MCF 10A (cell line): ENCODE results near the gene ATPAF1. TPM values are rescaled to one million over a fixed set of nuclear protein-coding genes. Genes with fewer than 3 reads are reported as not detected.
A peak's percentile ranks its signal among the peaks of the same experiment; 100 is the strongest.

Experiments used
- BruUV-seq: library from RNA; stranded (reverse); fragments of 400-500 nt; replicated peaks from 2 replicates; lab custom pipeline; 2021; lab: Mats Ljungman, UMichigan
- CTCF ChIA-PET: fragments of 300-600 bp; sonication (Branson Sonifier 250); formaldehyde crosslinking; extraction: SDS; loops from one replicate; lab custom pipeline; 2021; ENCODE audit warnings: antibody characterized with exemption, inconsistent platforms; lab: Yijun Ruan, JAX
- POLR2A ChIA-PET: fragments of 300-600, 350-650 bp; sonication (Branson Sonifier 250); formaldehyde crosslinking; extraction: SDS; loops from one replicate; lab custom pipeline; 2020; ENCODE audit warnings: antibody characterized with exemption, inconsistent platforms; lab: Yijun Ruan, JAX
- DNase-seq: peaks from one replicate; pipeline ENCODE4 v3.0.0-alpha.2; 2018; ENCODE audit not compliant: unreplicated experiment
- H3K27ac Mint-ChIP-seq: one replicate; pipeline ENCODE4 v1.8.0; 2022; ENCODE audit warnings: mild to moderate bottlenecking, low read depth, mixed read lengths; ENCODE audit not compliant: unreplicated experiment
- H3K27me3 Mint-ChIP-seq: one replicate; pipeline ENCODE4 v1.8.0; 2022; ENCODE audit warnings: mixed read lengths; ENCODE audit not compliant: insufficient read depth, unreplicated experiment
- H3K36me3 Mint-ChIP-seq: one replicate; pipeline ENCODE4 v1.8.0; 2022; ENCODE audit warnings: mild to moderate bottlenecking, moderate library complexity, mixed read lengths; ENCODE audit not compliant: insufficient read depth, unreplicated experiment
- H3K4me1 Mint-ChIP-seq: one replicate; pipeline ENCODE4 v1.8.0; 2022; ENCODE audit warnings: mixed read lengths; ENCODE audit not compliant: insufficient read depth, unreplicated experiment
- H3K4me3 Mint-ChIP-seq: one replicate; pipeline ENCODE4 v1.8.0; 2022; ENCODE audit warnings: mild to moderate bottlenecking, moderate library complexity, mixed read lengths; ENCODE audit not compliant: unreplicated experiment
- H3K9me3 Mint-ChIP-seq: one replicate; pipeline ENCODE4 v1.8.0; 2022; ENCODE audit warnings: mixed read lengths; ENCODE audit not compliant: unreplicated experiment
- intact Hi-C: fragments of 100-400 bp; cut with micrococcal nuclease; formaldehyde crosslinking; loops from 2 replicates; pipeline ENCODE4 v1.14.1; 2022
- total RNA-seq: library from RNA; stranded (reverse); gene quantifications from 2 replicates; pipeline ENCODE4 v1.2.3, GENCODE V29; 2022
- TF ChIP-seq, protein P1 (sequence below): fragments of 200-600 bp; IDR thresholded peaks from one replicate; pipeline ENCODE4 v1.8.0; 2022; ENCODE audit warnings: antibody characterized with exemption, mild to moderate bottlenecking; ENCODE audit not compliant: unreplicated experiment

Gene ATPAF1
- total RNA-seq, 1 experiment from 2014 or later: 43.2 TPM

DNA sequence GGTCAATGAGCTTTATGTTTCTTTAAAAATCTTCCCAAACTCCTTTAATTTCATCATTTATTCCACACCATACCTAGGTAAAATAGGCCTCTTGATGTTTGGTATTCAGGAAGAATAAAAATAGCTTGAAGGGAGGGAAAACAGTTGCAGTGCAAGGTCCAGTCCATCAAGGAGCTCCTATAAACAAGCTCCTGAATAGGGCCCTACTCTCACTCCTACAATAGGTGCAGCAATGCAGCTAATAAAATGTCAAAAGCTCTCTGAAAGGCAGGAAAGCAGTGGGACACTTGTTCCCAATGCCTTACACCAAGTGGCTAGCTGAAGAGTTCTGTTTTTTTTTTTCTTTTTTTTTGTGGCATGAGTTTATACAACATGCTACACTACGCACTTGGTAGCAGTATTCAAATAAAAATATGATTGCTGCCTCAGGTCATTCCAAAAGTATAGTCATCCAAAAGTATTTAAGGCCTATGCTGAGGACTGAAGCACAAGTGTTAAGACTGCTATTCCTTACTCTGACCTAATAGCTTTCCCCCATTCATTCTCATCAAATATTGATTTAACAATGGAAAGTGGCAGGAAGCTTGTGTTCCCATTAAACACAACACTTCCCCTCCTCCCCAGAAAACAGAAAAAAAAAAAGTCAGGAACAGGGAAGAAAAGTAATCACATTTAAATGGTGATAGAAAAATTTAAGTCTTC lies 13.3 kb upstream of the ATPAF1 start:
- no TSS peak for BruUV-seq
- ChIA-PET CTCF (interaction anchor here (0.6 to 1.2 kb wide), 3 partner anchors 8 to 86 kb away, joined by 3 to 6 read pairs (median 3); no protein-coding TSS in a partner anchor), POLR2A (interaction anchor here (0.9 to 1.2 kb wide), 2 partner anchors 14 to 37 kb away, joined by 3 read pairs; partner anchors contain the start of gene EFCAB14)
- TF ChIP-seq, protein P1, sequence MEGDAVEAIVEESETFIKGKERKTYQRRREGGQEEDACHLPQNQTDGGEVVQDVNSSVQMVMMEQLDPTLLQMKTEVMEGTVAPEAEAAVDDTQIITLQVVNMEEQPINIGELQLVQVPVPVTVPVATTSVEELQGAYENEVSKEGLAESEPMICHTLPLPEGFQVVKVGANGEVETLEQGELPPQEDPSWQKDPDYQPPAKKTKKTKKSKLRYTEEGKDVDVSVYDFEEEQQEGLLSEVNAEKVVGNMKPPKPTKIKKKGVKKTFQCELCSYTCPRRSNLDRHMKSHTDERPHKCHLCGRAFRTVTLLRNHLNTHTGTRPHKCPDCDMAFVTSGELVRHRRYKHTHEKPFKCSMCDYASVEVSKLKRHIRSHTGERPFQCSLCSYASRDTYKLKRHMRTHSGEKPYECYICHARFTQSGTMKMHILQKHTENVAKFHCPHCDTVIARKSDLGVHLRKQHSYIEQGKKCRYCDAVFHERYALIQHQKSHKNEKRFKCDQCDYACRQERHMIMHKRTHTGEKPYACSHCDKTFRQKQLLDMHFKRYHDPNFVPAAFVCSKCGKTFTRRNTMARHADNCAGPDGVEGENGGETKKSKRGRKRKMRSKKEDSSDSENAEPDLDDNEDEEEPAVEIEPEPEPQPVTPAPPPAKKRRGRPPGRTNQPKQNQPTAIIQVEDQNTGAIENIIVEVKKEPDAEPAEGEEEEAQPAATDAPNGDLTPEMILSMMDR: no peak
- Mint-ChIP-seq H3K27ac (no peak overlapping the region), H3K4me3 (no peak overlapping the region), H3K4me1 (no peaks in the 10 kb centered on the region), H3K9me3 (no peaks in the 10 kb centered on the region), H3K36me3 (peaks cover 89% of the 10 kb centered on the region), H3K27me3 (no peaks in the 10 kb centered on the region)
- intact Hi-C loops: no loop called here
- DNase-seq: no peak

DNA sequence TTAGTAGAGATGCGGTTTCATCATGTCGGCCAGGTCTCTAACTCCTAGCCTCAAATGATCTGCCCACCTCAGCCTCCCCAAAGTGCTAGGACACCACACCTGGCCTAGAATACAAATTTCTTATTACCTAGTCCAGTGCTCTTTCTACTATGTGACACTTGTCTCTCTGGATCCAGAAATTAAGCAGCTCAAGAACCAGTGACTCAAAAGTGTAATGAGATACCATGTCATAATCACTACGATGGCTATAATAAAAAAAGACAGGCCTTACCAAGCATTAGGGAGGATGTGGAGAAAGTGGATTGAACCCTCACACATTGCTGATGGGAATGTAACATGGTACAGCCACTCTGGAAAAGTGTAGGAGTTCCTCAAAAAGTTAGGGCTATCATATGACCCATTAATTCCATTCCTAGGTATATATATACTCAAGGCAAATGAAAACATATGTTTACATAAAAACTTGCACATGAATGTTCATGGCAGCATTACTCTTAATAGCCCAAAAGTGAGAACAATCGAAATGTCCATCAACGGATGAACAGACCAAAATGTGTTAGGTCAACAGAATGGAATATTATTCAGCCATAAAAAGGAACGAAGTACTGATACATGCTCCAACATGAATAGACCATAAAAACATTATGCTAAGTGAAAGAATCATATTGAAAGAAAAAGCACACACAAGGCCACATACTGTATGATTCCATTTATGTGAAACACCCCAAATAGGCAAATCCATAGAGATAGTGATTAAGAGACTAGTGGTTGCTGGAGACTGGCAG lies 11.8 kb upstream of the ATPAF1 start:
- no TSS peak for BruUV-seq
- Mint-ChIP-seq H3K9me3 (no peaks in the 10 kb centered on the region), H3K27ac (peak overlapping the region; percentile 9), H3K4me1 (no peaks in the 10 kb centered on the region), H3K4me3 (no peak overlapping the region), H3K36me3 (peaks cover 82% of the 10 kb centered on the region), H3K27me3 (no peaks in the 10 kb centered on the region)
- DNase-seq: no peak
- TF ChIP-seq, protein P1: no peak
- POLR2A ChIA-PET: no interaction called here
- intact Hi-C loops: no loop called here
- CTCF ChIA-PET: interaction anchor here (0.6 kb wide), 1 partner anchor 103 kb away, joined by 3 read pairs; no protein-coding TSS in a partner anchor

DNA sequence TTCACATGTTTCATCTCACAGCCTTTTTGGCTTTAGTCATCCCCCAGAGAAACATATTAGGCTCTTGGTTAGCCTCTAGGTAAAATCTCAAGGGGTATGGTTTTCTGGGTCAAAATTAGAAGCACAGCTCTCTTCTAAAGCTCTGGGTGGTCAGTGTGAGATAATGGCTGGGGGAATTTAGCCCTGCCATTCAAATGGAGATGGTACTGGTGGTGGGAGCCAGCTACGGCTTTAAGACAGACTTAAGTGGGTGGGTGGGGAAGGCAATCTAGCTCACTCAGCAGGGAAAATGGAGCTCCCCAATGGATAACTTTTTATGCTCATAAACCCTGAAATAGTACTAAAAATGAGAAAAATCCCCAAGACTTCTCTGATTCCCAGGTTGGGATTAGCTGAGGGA lies 9.2 kb upstream of the ATPAF1 start:
- intact Hi-C loops: no loop called here
- H3K27me3 Mint-ChIP-seq: no peaks in the 10 kb centered on the region
- no peak overlapping the region for H3K27ac Mint-ChIP-seq
- DNase-seq: no peak
- H3K4me1 Mint-ChIP-seq: no peaks in the 10 kb centered on the region
- TF ChIP-seq, protein P1: no peak
- ChIA-PET CTCF (interaction anchor here (0.6 to 1.4 kb wide), 5 partner anchors 9 to 588 kb away, joined by 3 to 9 read pairs (median 4); partner anchors contain the start of gene ATPAF1), POLR2A (interaction anchor here (0.6 to 1.8 kb wide), 5 partner anchors 9 to 653 kb away, joined by 3 to 12 read pairs (median 3); partner anchors contain the start of genes ATPAF1 and MOB3C)
- H3K4me3 Mint-ChIP-seq: no peak overlapping the region
- no TSS peak for BruUV-seq
- H3K9me3 Mint-ChIP-seq: no peaks in the 10 kb centered on the region
- H3K36me3 Mint-ChIP-seq: peaks cover 61% of the 10 kb centered on the region

DNA sequence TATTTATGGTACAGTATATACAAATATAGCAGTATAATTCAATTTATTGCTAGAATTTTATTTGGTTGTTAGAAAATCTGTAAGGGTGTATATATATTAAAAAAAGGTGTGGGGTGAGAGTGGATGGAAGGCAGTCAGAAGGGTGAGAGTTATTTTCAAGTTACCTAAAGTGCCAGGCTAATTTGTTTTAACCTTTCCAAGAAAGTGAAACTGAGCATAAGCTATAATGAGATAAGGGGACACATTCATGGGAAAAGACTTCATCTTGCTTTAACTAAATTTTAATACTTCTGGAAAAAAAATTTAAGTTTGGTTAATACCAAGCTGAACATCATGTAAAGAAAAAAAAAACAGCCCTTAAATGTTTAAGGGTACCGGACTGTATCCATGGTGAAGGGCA lies 8.4 kb upstream of the ATPAF1 start:
- TF ChIP-seq, protein P1: no peak
- no peak for DNase-seq
- H3K36me3 Mint-ChIP-seq: peaks cover 53% of the 10 kb centered on the region
- no peaks in the 10 kb centered on the region for H3K27me3 Mint-ChIP-seq
- no TSS peak for BruUV-seq
- ChIA-PET CTCF (interaction anchor here (1.1 kb wide), 1 partner anchor 11 kb away, joined by 3 read pairs; no protein-coding TSS in a partner anchor), POLR2A (interaction anchor here (1.2 to 1.8 kb wide), 3 partner anchors 8 to 72 kb away, joined by 3 to 12 read pairs (median 3); partner anchors contain the start of genes ATPAF1 and MKNK1)
- H3K4me1 Mint-ChIP-seq: no peaks in the 10 kb centered on the region
- no peak overlapping the region for H3K4me3 Mint-ChIP-seq
- no peak overlapping the region for H3K27ac Mint-ChIP-seq
- intact Hi-C loops: no loop called here
- no peaks in the 10 kb centered on the region for H3K9me3 Mint-ChIP-seq
